Subcutaneous abdominal adipose tissue (tissue), 5 donors: Measurements from ENCODE around the gene HAND2.

Experiments used
- H3K27ac ChIP-seq: one replicate; pipeline ENCODE4 v1.7.0; 2013; ENCODE audit warnings: low read depth, mild to moderate bottlenecking, inconsistent platforms, low read length, moderate library complexity
- H3K27me3 ChIP-seq, 5 donors: one replicate each; pipeline ENCODE4 v1.7.0; 2013; ENCODE audit warnings: low read length in 5 of 5, inconsistent platforms in 1 of 5; ENCODE audit not compliant: control insufficient read depth in 5 of 5, insufficient read depth in 4 of 5
- H3K36me3 ChIP-seq, 5 donors: one replicate each; pipeline ENCODE4 v1.7.0; 2013; ENCODE audit warnings: low read length in 5 of 5; ENCODE audit not compliant: control insufficient read depth in 5 of 5, insufficient read depth in 5 of 5
- H3K4me1 ChIP-seq, 5 donors: one replicate each; pipeline ENCODE4 v1.7.0; 2013; ENCODE audit warnings: low read length in 5 of 5, mild to moderate bottlenecking in 3 of 5, moderate library complexity in 1 of 5; ENCODE audit not compliant: control insufficient read depth in 5 of 5, insufficient read depth in 5 of 5
- H3K4me3 ChIP-seq, 5 donors: one replicate each; pipeline ENCODE4 v1.7.0; 2013; ENCODE audit warnings: low read length in 5 of 5, low read depth in 1 of 5
- H3K9ac ChIP-seq, 5 donors: one replicate each; pipeline ENCODE4 v1.7.0; 2013; ENCODE audit warnings: low read length in 5 of 5, mild to moderate bottlenecking in 4 of 5, moderate library complexity in 3 of 5
- H3K9me3 ChIP-seq, 5 donors: one replicate each; pipeline ENCODE4 v1.7.0; 2013; ENCODE audit warnings: low read length in 5 of 5; ENCODE audit not compliant: control insufficient read depth in 5 of 5
- donor health status: healthy.
- donor health status: healthy.
- donor health status: healthy.
- donor health status: healthy.
- donor health status: healthy.

The HAND2 gene

DNA sequence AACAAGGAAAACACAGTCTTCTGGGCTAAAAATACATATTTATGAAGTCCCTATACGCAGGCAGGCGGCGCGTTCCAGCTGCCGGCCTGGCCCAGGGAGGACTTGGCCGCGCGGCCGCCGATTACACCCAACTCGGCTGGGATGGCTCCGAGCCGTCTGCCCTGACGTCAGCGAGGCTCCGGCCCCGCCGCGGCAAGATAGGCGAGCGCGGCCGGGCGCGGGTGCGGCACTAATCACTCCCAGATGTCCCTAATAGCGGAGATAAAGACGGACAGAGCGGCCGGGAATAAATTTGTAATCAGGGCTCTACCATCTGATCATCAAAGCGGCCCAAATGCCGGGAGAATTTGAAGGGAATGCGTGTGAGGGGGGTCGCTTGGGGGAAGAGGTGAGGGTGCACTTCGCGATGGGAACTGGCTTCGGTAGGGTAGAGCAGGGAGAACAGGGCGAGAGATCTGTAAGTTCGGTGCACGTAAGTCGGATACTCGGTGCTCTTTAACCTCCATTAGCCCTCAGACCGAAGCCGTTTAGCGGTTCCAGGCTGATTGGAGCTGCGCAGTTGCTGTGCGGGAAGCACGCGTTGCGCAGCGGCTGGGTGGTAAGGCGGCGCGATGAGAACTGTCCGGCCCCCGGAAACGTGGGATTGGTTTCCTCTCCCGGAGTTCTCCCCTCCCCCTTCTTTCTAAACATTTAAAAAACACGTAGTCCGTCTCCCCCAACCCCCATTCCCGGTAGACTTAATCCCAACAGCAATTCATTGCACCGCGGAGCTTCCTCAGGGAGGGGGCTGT, 7.7 kb downstream of the HAND2 start:
- peak overlapping the region; percentile 79 for H3K27ac ChIP-seq
- no peaks in the 10 kb centered on the region for H3K9me3 ChIP-seq
- H3K27me3 ChIP-seq, result peaks cover 17 to 59% (median 55%) of the 10 kb centered on the region in 5 donors
- H3K4me3 ChIP-seq, result peak overlapping the region; percentile 58 to 95 (median 79)
- no peaks in the 10 kb centered on the region for H3K36me3 ChIP-seq
- peak overlapping the region in 3 of 5 donors; percentile 58 to 74 (median 72) for H3K9ac ChIP-seq
- H3K4me1 ChIP-seq, result peaks cover 3 to 37% (median 31%) of the 10 kb centered on the region in 5 donors

DNA sequence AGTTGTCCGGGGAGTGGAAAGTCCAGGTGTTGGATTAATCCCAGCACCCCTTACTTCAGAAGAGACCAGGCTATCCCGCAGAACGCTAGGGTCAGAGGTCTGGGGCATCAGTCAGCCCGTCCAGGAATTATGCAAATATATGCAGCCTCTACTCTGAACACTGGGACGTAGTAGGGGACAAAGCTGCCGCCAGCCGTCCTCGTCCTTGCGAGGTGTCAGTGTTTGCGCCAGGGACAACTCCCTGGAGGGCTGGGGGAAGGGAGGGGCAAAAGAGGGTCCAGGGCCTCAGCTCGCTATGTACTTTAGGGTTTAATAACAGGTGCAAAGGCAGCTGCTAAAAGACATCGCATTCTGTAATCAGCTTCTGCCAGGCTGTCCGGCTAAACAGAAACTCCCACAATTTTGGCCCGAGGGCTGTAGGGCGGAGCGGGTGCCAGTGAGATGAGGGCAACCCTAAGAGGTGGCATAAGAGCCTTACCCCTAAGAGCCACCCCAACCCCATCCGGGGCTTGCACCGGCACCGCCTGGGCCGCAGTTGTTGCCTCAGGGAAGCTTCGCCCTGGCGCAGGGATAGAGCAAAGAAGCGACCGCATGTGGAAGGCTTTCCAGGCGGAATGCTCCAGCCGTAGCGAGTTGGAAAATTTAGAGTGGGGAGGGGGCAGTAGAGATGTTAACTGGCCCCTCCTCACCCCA, 8.4 kb downstream of the HAND2 start:
- H3K4me1 ChIP-seq, result peaks cover 3 to 37% (median 32%) of the 10 kb centered on the region in 5 donors
- H3K27me3 ChIP-seq, result peaks cover 12 to 65% (median 55%) of the 10 kb centered on the region in 5 donors
- H3K27ac ChIP-seq, result peak overlapping the region; percentile 79
- H3K9me3 ChIP-seq, result no peaks in the 10 kb centered on the region
- H3K36me3 ChIP-seq, result no peaks in the 10 kb centered on the region
- H3K4me3 ChIP-seq, result peak overlapping the region; percentile 58 to 82 (median 72)
- H3K9ac ChIP-seq, result peak overlapping the region in 3 of 5 donors; percentile 58 to 74 (median 72)

DNA sequence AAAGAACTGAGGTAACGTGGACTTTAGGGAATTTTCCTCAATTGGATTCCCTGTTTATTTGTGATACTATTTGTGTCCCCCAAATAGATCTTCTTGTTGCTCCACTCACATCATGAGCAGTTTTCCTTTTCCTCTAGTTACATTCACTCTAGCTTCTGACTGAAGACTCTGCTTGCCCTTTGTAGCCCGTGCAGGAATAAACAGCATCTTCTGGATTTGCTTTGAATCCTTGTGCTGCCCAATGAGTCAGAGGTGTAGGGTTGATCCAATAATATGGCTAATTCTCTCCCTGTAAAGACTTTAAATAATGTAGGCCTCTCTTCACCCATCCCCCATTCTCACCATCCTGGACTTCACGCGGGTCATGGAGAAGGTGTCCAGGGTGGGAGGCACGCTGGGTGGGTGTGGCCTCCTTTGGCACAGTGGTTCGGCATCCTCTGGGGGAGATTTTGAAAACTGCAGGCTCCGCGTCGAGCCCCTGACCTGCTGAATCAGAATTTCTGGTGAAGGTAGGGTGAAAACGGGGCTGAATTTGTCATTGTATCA, 9.0 kb downstream of the HAND2 start:
- Histone ChIP-seq H3K4me1 (peaks cover 3 to 37% (median 32%) of the 10 kb centered on the region in 5 donors), H3K36me3 (no peaks in the 10 kb centered on the region), H3K27ac (no peak overlapping the region), H3K9me3 (no peaks in the 10 kb centered on the region), H3K27me3 (peaks cover 16 to 67% (median 55%) of the 10 kb centered on the region in 5 donors), H3K4me3 (peak overlapping the region in 2 of 5 donors; percentile 58 to 72), H3K9ac (no peak overlapping the region)

DNA sequence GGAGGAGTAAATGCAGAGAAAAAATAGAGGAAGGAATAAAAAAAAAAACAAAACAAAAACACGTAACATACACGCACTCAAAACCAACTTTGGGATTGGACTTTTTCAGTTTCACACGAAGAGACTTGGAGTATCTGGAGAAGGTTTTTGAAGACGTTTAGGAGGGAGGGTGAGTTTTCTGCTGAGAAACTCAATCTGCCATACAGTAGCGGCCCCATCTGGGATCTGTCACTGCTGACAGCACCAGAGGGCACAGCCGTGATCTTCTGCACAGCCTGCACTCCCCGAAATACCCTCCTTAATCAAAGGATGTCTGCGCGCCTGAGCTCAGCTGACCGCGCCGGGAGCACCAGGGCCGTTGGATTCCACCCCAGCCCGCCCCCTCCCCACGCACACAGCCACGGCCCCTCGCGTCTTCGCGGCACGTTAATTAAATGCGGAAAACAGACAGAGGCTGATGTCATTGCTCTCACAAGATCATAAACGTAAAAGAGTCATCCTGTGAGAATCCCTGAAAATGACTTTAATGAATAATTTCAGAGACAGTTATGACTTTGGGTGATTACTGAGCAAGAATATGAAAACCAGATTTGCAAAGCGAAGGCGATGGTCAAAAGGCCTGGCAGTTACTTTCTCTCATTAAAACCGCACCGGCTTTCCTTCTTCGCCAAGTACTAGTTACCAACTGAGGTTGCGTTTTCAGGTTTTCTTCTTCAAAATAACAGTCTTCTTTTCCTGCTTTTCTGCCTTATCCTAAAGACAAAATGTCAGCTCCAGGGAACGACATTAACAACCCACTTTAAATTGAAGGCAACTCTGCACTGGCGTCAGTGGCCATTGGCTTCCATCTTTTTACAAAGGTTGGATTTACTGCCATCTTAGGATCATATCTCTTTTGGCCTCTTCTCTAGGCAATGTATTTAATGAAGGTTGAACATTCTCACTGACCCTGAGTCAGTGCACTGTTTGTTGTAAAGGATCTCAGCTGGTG, 10.6 kb downstream of the HAND2 start:
- H3K9ac ChIP-seq, result no peak overlapping the region
- H3K4me1 ChIP-seq, result peaks cover 3 to 29% (median 27%) of the 10 kb centered on the region in 5 donors
- no peaks in the 10 kb centered on the region for H3K36me3 ChIP-seq
- no peaks in the 10 kb centered on the region for H3K9me3 ChIP-seq
- no peak overlapping the region for H3K4me3 ChIP-seq
- no peak overlapping the region for H3K27ac ChIP-seq
- H3K27me3 ChIP-seq, result peaks cover 20 to 65% (median 55%) of the 10 kb centered on the region in 5 donors

DNA sequence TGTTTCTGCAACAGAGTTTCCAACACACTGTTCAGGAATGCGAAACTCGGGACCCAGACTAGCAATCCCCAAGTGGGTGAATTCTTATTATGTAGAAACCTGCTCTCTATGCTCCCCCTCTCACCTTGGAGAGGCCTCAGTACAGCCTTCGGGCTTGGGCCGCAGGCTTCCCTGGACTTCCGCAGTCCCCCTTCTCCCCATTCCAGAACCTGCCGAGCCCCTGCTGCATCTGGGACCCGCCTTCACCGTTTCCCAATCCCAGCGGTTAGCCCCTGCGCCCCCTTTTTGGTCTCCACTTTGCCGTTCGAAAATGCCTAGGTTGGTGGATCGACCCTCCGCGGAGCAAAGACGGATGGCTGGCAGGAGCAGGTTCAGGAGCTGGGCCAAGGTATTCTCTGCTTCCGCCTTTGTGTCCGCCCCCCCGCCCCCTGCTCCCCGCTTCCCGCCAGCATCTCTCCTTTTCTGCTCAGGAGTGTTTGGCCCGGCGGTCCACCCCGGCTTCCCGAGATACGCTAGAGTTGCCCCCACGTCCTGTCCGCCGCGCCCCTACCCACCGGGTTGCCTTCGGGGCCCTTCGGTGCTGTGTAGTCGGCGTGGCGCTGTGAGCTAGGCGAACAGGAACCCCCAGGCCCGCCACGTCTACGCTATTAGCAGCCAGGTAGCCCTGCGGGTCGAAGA, 11.5 kb downstream of the HAND2 start:
- no peaks in the 10 kb centered on the region for H3K9me3 ChIP-seq
- H3K27me3 ChIP-seq, result peaks cover 20 to 61% (median 49%) of the 10 kb centered on the region in 5 donors
- no peaks in the 10 kb centered on the region for H3K36me3 ChIP-seq
- H3K9ac ChIP-seq, result no peak overlapping the region
- H3K4me1 ChIP-seq, result peaks cover 3 to 29% (median 27%) of the 10 kb centered on the region in 5 donors
- H3K27ac ChIP-seq, result no peak overlapping the region
- no peak overlapping the region for H3K4me3 ChIP-seq

DNA sequence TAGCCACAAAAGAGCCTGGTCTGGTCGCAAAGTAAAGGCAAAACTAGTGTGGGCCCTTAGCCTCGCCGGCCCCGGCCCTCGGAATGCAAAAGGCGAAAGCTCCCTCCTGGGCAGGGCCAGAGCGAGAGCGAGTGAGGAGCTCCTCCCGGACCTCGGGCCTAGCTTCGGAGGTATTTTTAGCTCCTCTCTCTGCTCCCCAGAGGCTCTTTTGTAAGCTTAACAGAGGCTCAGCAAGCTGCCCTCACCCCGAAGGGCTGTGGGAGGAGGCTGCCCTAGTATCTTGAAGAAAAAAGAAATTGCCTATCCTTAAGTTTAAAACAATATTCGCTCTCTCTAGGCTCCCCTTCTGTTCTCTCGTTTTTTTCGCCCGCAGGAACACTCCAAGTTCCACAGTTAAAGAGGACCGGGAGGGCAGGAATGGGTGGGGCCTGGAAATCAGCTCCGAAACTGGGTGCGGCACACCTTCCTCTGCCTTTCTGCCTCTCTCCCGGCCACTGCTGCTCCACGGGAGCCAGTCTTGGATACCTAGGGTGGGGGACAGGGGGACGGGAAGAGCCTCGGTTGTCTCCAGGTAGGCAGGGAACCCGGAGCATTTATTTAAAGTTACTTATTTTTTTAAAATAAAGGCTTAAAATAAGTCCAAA, 12.1 kb downstream of the HAND2 start:
- no peak overlapping the region for H3K4me3 ChIP-seq
- H3K27me3 ChIP-seq, result peaks cover 20 to 55% (median 47%) of the 10 kb centered on the region in 5 donors
- H3K27ac ChIP-seq, result no peak overlapping the region
- peaks cover 3 to 25% (median 23%) of the 10 kb centered on the region in 5 donors for H3K4me1 ChIP-seq
- H3K9ac ChIP-seq, result no peak overlapping the region
- H3K9me3 ChIP-seq, result no peaks in the 10 kb centered on the region
- H3K36me3 ChIP-seq, result no peaks in the 10 kb centered on the region

DNA sequence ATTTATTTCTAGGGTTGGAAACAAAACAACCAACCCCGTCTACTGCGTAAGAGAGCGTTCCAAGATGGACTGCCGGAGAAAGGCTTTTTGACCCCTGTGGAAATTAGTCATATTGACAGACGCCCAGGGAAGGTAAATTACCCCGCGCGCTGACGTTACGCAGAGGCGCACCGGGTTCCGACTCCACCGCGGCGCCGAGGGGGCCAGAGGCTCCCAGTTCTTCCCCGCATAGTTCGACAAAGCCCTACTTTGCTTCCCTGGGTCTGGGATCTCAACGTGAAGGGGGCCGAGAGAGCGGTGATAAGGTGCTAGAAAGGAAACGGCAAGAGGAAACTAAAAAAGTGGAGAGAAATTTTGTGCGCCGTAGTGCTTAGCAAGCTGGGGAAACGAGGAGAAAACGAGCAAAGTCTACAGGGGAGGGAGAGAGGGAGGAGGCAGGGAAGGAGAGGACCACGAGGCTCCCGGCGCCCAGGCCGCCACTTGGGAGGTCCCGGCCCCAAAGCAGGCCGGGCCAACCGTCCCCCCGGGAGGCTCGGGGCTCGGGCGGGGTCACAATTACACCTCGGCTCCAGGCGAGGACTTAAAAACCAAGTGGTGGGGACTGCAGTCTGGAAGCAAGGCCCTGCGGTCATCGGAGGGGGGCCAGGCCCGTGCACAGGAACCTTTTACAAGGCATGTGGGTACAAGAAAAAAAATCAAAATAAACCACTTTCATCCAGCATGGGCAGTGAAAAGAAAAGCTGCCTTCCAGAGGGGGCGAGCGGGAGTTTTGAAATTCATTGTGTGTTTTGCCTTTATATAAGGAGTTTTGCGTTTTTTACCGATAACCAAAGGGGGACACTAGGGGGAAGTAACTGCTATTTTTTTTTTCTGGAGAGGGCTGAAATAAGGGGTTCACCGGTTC, 13.2 kb downstream of the HAND2 start:
- H3K4me1 ChIP-seq, result peaks cover 3 to 15% (median 12%) of the 10 kb centered on the region in 5 donors
- H3K9ac ChIP-seq, result no peak overlapping the region
- H3K27me3 ChIP-seq, result peaks cover 20 to 59% (median 46%) of the 10 kb centered on the region in 5 donors
- no peaks in the 10 kb centered on the region for H3K9me3 ChIP-seq
- no peak overlapping the region for H3K27ac ChIP-seq
- no peak overlapping the region for H3K4me3 ChIP-seq
- H3K36me3 ChIP-seq, result no peaks in the 10 kb centered on the region

DNA sequence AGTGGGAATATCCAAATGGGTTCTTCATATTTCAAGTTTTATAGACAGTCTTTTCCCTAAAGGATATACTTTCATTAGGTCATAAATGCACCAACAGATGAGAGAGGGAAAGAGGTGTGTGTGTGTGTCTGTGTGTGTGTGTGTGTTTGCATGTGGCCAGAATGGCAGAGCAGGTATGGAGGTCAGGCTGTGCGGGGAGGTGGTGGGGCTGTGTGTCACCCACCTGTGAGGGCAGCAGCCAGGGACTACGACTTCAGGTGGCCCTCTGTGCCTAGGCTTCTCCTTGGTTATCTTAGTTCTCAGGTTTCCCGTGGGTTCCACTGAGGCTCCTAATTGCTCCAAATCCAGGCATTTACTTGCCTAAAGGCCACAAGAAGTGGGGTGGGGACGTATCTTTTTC, 14.6 kb downstream of the HAND2 start:
- peaks cover 20 to 53% (median 42%) of the 10 kb centered on the region in 5 donors for H3K27me3 ChIP-seq

More for the DNA sequence above, 14.6 kb downstream of the HAND2 start:
- H3K4me3 ChIP-seq, result no peak overlapping the region
- H3K36me3 ChIP-seq, result peaks cover 0 to 2% (median 0%) of the 10 kb centered on the region in 5 donors
- H3K9ac ChIP-seq, result no peak overlapping the region
- peaks cover 0 to 7% (median 3%) of the 10 kb centered on the region in 5 donors for H3K4me1 ChIP-seq
- no peak overlapping the region for H3K27ac ChIP-seq
- no peaks in the 10 kb centered on the region for H3K9me3 ChIP-seq
